NCI-H82 treated with DMSO at 0.1 percent for 48 hours (cell line): ENCODE data around the gene PBX1.

ENCODE experiments used
- DNase-seq: peaks from one replicate; lab custom pipeline; 2025; ENCODE audit not compliant: unreplicated experiment; lab: John Stamatoyannopoulos, UW

The PBX1 gene

DNA sequence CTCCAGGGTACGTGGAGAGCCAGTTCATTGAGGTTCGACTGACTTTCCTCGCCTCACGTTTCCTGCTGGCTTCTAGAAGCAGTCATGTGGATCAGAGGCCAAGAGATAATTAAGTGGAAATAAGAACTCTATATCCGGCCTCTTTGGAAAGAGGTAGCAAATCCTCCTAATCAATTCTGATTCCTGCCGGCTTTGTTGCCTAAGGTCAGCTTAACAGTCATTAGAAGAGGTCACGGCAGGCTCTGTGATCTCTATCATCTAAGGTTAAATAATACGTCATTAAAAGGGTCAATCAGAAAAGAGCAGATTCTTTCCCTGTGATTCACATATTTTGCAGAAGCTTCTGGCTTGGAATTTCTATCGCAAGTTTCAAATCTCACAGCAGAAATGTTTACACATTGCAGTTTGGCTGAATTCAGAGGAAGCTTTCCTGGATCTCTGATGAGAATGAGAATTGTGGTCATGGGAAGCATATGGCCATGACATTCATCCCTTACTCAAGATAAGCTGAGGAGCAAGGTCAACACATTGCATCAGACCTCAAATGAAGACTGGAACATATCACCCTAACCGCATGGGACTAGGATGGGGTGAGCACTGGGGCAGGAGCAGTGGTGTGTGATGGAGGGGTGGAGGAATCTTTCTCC is 189.4 kb downstream of the PBX1 start:
- DNase-seq, result peak; percentile 70

DNA sequence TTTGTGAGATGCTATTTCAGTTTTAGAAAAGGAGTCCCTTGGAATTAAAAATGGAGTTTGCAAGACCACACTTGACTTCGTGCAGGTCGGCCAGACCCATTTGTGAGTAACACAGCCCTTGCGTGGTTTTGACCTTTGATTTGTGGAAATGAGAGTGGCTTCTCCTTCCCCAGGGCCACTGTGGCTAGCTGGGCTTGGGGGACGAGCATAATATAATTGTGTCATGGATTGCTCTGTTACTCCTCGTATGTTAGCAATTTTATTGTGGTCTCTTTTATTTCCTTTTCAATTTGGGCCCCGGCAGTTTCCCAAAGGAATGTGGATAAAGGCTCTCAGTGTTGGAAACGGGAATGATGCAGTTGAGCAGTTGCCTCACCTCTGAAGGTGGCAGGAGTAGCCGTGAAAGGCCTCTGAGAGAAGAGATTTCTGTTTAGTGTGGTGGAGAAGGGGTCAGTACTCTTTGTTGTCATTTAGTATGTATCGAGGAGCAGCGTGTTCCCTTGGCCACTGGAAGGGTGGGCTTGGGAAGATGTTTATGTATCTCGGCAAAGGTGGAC is 194.6 kb downstream of the PBX1 start:
- DNase-seq, result no peak

DNA sequence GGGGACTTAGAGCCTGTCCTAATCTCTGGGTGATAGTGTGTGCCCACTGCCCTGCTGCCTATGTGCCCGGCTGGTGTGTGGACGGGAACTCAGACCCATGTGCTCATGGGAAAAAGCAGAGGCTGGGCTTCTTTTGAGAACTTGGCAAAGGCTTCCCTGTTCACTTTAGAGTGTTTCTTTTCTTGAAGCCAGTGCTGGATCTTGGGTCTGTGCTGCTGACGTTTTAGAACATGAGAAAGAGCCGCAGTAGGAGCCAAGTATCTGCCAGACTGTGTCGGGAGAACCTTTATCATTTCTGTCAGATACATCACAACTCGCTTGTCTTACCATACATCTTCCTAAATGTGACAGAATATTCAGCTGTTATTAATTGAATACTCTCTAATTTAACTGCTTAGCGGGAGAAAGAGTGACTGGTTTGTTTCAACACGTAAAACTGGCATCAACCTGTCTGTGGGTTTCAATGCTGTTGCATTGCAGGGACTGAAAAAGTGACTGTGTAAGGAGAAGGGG is 195.2 kb downstream of the PBX1 start:
- DNase-seq, result no peak

DNA sequence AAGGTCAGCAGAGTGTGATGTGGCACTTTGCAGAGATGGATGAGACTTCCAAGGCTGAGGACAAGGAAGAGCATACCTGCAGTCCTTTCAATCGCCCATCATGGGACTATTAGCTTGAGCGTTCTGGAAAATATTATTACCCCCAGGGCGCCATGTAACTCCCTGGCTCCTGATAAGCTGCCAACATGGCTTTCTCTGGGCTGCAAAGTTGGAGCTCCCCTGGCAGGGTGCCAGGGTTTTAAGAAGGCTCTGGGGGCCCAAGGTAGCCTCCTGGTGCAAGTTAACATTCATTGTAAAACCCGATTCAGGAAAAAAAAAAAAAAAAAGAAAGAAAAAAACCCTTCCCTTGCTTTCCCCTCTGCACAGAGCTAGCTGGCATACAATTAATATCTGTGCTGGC is 196.7 kb downstream of the PBX1 start:
- peak; percentile 40 for DNase-seq

DNA sequence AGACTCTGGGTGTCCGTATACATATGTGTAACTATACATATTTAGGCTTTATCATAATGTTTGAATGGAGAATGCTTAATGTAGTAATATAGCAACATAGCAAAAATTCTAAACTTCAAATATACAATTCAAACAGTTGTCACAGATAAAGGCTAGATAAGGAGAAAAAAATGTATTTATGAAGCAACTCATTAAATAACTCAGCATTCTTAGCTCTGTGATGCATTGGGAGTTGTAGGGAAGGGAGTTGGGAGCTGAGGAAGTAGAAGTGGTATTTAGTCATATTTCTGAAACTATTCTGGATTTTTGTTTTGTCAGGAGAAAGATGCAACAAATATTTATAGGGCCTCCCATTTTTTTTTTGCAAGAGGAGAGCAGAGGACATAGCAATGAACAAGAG is 197.8 kb downstream of the PBX1 start:
- no peak for DNase-seq

DNA sequence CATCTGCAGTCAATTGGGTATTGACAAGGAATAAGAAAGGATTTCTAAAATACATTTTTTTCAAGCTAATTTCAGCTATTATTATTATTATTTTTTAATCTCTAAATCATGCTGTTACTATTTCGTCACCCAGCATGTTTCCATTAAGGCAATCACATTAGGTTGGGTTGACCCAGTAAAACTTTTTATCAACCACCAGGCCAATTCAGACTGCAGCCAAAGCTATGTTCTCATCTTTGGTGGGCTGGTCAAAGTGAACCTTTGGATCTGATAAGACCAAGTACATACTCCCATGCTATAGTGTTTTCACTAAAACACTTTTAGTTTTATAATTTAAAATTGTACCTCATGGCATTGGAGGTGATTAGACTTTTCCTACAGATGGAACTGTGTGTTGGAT is 198.6 kb downstream of the PBX1 start:
- no peak for DNase-seq

DNA sequence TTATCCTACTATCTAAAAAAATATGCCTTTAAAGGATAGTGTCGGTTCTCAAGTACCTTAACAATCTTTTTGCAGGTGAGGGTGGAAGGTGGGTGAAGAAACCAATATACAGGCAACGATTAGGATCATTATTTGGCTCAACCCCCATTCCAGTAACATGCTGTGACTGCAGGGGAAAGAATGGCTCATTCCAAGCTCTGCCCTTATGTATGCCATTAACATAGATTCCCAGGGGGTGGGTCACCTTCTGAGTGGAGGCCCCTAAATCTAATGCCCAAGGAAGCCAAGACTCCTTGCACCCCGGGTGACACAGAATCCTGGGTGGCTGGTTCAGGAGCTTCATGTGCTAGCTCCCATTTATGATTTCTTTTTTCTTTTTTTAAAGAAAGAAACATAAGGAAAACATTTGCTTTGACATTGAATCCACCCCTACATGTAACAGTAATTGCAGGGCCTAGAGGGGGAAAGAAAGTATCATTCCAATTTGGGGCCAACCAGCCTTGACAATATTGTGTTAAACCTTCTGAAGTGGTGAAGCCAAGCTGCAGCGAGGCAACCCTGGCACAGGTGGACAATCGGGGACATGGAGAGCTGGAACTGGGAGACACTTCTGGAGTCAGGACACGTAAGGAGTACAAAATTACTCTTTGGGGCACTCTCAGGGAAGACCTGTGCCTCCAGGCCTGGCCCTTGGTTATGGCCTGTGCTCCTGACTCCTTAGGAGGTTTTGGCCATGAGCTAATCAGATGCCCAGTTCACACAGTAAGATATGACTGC is 200.3 kb downstream of the PBX1 start:
- no peak for DNase-seq

DNA sequence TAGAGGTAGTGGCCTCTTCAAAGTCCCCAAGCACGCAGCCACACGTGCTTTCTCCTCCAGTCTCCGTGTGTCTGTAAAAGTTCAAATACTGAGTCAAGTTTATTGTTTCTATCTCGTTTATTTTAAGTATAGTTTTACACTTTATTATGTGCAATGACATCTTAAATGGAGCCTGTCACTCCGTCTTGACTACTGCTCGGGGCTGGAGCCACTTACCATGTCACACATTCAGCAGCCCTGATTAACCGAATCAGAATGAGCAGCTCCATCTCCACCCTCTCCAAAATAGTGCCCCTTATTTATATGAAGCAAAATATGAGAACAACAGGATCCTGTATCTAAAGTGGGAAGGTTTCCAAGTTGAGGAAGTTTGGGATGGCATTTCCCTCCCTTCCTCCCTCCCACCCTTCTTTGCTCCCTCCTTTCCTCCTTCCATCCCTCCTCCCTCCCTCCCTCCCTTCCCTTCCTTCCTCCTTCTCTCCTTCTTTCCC is 201.0 kb downstream of the PBX1 start:
- DNase-seq, result no peak

DNA sequence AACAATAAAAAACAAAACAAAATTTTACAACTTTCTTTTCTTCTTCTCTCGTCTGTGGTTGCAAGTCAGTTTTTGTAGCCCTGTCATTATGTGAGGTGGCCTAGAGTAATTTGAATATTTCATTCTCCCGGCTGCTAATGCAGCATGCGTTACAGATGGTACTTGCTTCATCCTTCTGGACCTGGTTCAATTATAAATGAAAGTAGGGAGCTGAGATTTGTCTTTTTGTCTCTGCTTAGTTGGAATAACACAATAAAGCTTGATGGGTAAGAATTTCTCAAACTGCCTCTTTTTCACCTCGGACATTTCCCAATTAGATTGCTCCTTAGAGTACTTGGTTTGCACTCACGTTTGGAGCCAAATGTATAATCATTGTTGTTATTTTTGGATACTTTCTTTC is 201.6 kb downstream of the PBX1 start:
- no peak for DNase-seq

DNA sequence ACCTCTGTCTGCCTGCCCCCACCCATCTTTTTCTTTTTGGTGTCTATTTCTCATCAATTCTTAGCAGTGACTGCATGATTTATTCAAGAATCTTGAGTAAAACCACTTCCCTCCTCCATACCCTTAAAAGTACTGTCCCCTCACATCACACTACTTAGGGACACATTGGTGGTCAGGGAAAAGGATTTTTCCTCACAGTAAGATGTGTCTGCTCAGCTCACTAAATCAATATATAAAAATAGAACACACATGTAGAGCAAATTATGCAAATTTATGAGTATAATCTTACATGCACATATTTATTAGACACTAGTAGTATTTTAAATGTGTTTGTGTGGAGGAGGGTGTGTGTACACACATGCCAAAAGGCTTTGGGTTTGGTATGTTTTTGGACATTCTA is 202.0 kb downstream of the PBX1 start:
- DNase-seq, result no peak

DNA sequence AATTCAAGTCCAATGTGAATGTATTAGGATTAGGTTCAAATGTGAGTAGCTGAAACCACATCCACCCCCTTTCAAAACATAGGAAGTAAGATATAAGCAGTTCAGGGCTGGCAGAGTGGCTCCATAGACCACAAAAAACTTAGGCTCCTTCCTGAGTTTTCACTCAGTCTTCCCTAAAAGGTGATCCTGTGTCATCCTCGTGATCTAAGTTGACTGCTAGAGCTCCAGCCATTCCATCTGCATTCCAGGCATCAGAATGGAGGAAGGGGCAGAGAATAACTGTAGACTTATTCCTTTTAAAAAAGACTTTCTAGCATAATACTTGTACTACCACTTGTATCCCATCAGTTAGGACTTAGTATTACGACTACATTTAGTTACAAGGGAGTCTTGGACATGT is 204.1 kb downstream of the PBX1 start:
- DNase-seq, result no peak

DNA sequence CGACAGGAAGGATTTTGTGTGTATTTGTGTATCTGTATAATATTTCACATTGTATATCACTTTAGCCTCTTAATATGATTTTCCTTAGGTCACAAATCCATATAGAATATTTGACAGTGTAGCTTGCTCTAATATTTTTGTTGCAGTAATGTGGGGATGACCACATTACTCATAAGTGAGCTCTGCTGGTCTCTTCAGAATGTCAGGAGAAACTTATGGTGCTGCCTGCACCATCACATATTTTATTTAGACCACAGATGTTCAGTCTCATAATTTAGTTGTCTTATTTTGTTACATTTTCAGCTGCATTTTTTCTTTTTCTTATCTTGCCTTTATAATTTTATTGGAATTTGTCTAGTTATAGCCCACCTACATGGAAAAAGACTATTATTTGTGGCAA is 205.3 kb downstream of the PBX1 start:
- no peak for DNase-seq

DNA sequence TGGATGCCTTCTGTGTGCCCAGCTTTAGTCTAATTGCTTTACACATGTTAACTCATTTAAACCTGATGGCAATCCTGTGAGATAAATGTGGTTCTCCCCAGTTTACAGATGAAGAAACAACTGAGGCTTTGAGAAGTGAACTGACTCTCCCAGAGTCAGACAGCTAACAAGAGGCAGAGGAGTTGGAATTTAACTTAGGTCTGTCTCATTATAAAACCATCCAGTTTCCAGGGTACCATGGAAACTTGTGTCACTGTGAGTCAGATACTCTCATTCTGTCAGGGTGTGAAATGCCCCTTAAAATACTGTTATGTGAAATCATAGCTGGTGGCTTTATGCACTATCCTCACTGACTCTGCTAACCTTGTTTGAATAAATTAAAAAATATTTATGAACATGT is 206.6 kb downstream of the PBX1 start:
- no peak for DNase-seq

DNA sequence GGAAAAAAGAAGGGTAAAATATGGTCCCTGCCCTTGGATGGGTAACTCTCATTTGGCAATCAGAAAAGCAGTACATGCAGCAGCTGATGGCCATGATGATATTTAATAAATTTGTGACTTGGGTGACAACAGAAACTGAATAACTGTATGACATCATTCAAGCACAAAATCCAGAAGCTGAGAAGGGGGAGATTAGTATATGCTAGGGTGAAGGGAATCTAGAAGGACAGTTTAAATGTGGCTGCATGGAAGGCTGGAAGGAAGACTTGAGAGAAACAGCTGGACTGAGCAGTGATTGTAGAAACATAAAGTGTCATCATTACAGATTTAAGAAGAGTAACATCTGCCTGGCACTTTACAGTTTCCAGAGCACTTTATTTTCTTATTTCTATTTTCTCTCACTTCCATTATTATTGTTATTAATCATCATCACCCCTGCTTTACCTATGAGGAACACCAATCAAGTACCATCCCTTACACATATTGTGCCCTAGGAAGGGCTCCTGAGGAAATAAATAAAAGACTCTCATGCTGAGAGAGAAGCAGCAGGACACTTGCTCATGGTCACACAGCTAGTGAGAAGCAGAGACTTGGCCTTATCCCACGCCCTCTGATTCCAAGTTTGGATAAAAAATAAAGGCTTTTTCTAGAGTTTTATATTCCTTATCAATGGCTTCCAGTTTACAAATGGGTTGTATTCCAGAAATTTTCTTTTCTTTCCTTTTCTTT is 207.2 kb downstream of the PBX1 start:
- DNase-seq, result no peak

DNA sequence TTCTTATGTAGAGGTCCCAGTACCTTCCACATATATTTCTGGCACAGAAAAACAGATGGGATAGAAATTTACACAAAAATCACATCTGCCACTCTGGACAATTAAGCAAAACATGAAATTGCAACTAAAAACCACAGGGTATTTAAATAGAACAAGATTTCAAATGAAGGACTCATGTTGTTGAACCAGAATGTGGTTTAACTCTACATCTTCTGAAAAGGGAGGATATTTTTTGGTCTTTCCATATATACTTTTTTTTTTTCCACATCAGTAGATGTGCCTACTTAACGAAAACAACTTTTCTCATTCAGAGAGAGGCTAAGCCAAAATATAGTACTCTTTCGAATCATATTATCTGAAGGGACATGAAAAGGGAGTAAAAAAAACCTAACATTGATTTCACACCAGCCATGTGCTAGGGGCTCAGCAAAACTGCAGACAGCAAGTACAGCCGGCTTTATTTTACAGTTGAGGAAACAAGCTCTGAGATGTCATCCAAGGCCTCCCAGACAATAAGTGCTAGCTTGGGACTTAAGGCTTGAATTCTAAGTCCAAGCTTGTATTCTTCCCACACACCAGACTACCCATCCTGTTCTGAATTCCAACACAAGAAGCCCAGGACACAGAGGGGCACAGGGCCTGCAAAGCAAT is 208.9 kb downstream of the PBX1 start:
- no peak for DNase-seq

DNA sequence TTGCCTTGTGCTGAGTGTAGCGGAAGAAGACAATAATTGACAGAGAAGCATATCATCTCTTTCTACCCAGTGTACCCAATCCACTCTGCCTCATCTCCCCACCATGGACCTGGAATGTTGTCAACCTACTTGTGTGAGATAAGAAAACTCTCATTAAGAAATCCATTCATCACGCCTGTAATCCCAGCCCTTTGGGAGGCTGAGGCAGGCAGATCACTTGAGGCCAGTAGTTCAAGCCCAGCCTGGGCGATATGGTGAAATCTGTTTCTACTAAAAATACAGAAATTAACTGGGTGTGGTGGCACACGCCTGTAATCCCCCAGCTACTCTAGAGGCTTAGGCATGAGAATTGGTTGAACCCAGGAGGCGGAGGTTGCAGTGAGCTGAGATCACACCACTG is 209.6 kb downstream of the PBX1 start:
- DNase-seq, result no peak

DNA sequence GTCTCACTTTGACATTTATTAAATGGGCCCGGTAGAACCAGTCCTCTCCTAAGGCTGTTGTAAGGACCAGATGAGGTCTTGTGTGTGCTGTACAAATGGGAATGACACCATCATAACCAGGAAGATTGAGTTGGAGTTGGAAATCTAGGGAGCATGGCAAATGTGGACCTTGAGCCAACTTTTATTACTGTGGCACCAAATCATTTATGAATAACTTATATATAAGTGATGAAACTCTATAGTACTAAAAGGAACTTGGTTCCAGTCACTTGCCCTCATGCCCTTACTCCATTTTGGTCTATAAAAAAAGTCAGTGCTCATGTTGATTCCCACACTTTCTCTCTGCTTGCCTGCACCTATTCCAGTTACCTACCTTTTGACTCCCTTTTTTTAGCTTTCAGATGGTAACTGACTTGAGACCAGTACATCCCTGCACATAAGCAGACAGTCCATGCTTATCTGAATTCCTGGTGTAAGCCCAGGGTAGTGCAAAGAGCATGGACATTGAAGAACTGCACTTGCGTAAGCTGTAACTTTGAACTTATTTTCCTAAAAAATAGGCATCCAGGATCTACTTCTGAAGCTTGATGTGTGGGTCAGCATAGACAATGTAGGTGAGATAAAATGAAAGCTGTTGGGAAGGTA is 210.6 kb downstream of the PBX1 start:
- DNase-seq, result no peak

DNA sequence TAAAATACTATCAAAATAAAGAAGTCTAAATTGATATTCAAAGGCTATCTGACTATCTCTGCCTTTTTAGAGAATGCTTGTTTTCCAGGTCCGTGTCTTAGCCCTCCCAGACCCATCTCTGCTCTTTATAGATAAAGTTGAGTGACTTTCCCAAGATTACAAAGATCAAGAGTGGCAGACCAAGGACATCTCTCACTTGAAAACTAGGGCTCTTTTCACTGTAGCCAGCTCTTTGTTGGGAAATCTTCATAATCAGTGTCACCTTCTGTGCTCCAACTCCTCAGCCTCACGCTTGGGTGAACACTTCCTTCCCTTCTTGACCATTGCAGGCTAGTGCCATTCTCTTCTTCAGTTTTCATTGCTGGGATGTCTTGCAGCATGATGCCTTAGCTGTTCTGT is 211.1 kb downstream of the PBX1 start:
- no peak for DNase-seq

DNA sequence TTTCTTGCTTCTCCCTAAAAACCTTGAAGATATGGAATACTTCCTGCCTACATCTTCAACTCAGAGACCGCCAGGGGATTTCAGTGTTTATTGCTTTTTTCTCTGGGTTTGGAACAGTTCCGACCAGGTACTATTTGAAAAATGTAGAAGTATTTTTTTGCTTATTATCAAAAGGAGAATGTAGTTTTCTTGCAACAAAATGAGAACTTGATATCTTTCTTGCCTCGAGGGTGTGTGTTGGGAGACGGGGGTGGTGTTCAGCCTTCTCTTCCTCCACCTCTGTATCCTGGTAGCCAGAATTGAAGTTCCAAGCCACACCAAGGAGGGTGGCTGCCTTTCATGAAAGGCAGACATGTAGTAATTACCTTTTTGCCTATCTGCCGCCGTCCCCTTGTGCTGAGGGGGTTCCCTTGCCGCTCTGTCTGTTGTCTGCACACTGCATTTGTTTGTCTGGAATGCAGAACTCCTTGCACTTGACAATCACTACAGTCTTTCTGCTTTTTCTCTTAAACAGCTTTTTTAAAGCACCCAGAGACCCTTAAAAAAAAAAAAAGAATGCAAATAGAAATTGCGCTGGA is 212.1 kb downstream of the PBX1 start:
- no peak for DNase-seq
